OCI-LY3 (cell line): Measurements from ENCODE around the gene ZSCAN2.

Source experiments
- H2AFZ ChIP-seq: fragments of 200-600, 300-600 bp; shearing (Covaris generic); 2 replicates; pipeline ENCODE4 v1.6.0; 2014; ENCODE audit warnings: antibody characterized with exemption, low read depth, low read length
- H3K27ac ChIP-seq: fragments of 200-600, 300-600 bp; sonication (generic); 2 replicates; pipeline ENCODE4 v1.5.1; 2014; ENCODE audit warnings: mild to moderate bottlenecking, low read length, moderate library complexity, mixed read lengths
- H3K27me3 ChIP-seq: fragments of 200-600, 300-600 bp; sonication (generic); 2 replicates; pipeline ENCODE4 v1.6.1; 2014; ENCODE audit warnings: low read depth, low read length, mixed read lengths
- H3K36me3 ChIP-seq: fragments of 200-600, 300-600 bp; sonication (generic); replicated peaks from 2 replicates; pipeline ENCODE3; 2014; ENCODE audit warnings: low read depth, low read length, mixed read lengths
- H3K4me1 ChIP-seq: fragments of 300-600, 200-600 bp; sonication (generic); 2 replicates; pipeline ENCODE4 v1.6.1; 2014; ENCODE audit warnings: low read length, mixed read lengths
- H3K4me2 ChIP-seq: fragments of 200-600, 300-600 bp; sonication (generic); 2 replicates; pipeline ENCODE4 v1.6.1; 2014; ENCODE audit warnings: low read length, mixed read lengths
- H3K4me3 ChIP-seq: fragments of 300-600, 200-600 bp; sonication (generic); 2 replicates; pipeline ENCODE4 v1.5.1; 2014; ENCODE audit warnings: antibody characterized with exemption, mild to moderate bottlenecking, low read length, moderate library complexity
- H3K79me2 ChIP-seq: fragments of 300-600, 200-600 bp; shearing (Covaris generic); 2 replicates; pipeline ENCODE4 v1.6.1; 2014; ENCODE audit warnings: mild to moderate bottlenecking, low read length, mixed read lengths
- H3K9ac ChIP-seq: fragments of 300-600, 200-600 bp; shearing (Covaris generic); 2 replicates; pipeline ENCODE4 v1.6.0; 2014; ENCODE audit warnings: mild to moderate bottlenecking, low read length, moderate library complexity
- H3K9me3 ChIP-seq: fragments of 200-600, 300-600 bp; shearing (Covaris generic); 2 replicates; pipeline ENCODE4 v1.6.1; 2014; ENCODE audit warnings: low read length, mixed read lengths; ENCODE audit not compliant: insufficient read depth
- H4K20me1 ChIP-seq: fragments of 200-600, 300-600 bp; sonication (generic); 2 replicates; pipeline ENCODE4 v1.6.1; 2016; ENCODE audit warnings: low read length, mixed read lengths; ENCODE audit not compliant: insufficient read depth
- EZH2phosphoT487 ChIP-seq: fragments of 200-600 bp; shearing (Covaris generic); IDR thresholded peaks from 2 replicates; pipeline ENCODE4 v1.6.1; 2018; ENCODE audit warnings: antibody characterized with exemption, mixed run types, low read depth
- TF ChIP-seq, protein P1 (sequence below): fragments of 200-600, 300-600 bp; sonication (generic); IDR thresholded peaks from 2 replicates; pipeline ENCODE4 v1.5.1; 2014; ENCODE audit warnings: antibody characterized with exemption, low read length, low read depth

Gene ZSCAN2

DNA sequence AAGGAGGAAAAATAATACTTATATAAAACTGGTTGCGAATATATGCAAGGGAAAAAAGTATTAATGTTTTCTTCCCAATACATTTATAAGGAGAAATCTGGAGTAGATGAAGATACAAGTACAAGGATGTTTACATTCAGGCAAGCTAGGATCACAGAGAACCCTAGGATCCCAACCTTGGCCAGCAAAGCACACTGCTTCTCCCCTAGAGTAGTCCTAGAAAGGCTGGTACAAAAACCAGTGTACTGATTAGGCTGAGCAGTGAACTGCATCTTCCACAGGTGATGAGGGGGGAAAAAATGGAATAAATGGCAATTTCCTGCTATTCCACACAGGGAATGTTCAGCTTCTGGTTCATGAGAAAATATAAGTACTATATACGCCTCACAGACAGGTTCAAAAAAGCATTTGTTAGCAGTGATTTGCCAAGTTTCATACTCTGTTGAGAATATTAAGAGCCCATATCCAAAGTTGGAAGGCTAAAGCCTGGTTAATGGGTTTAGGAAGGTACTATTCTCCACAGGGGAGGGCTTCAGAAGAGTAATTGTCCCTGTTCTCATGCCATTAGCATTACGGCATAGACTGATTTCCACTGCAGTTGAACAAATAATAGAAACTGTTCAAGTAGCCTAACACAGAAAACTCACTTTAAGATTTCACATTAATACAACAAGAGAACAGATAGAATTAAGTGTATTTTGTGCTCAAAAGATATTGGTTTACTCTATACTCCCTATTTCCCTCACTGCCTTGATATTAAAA is 67.6 kb downstream of the ZSCAN2 start:
- Histone ChIP-seq H4K20me1 (peaks cover 5% of the 10 kb centered on the region; the same call in 1 of the 2 replicates), H3K27me3 (no peaks in the 10 kb centered on the region), H3K4me1 (no peaks in the 10 kb centered on the region), H3K4me3 (no peak overlapping the region), H3K4me2 (no peak overlapping the region), H3K79me2 (no peaks in the 10 kb centered on the region), H3K9me3 (no peaks in the 10 kb centered on the region), H2AFZ (no peak overlapping the region), H3K9ac (no peak overlapping the region), H3K36me3 (peaks cover 33% of the 10 kb centered on the region), H3K27ac (no peak overlapping the region)
- TF ChIP-seq, protein P1, sequence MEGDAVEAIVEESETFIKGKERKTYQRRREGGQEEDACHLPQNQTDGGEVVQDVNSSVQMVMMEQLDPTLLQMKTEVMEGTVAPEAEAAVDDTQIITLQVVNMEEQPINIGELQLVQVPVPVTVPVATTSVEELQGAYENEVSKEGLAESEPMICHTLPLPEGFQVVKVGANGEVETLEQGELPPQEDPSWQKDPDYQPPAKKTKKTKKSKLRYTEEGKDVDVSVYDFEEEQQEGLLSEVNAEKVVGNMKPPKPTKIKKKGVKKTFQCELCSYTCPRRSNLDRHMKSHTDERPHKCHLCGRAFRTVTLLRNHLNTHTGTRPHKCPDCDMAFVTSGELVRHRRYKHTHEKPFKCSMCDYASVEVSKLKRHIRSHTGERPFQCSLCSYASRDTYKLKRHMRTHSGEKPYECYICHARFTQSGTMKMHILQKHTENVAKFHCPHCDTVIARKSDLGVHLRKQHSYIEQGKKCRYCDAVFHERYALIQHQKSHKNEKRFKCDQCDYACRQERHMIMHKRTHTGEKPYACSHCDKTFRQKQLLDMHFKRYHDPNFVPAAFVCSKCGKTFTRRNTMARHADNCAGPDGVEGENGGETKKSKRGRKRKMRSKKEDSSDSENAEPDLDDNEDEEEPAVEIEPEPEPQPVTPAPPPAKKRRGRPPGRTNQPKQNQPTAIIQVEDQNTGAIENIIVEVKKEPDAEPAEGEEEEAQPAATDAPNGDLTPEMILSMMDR: no peak
- TF ChIP-seq EZH2phosphoT487: no peak

DNA sequence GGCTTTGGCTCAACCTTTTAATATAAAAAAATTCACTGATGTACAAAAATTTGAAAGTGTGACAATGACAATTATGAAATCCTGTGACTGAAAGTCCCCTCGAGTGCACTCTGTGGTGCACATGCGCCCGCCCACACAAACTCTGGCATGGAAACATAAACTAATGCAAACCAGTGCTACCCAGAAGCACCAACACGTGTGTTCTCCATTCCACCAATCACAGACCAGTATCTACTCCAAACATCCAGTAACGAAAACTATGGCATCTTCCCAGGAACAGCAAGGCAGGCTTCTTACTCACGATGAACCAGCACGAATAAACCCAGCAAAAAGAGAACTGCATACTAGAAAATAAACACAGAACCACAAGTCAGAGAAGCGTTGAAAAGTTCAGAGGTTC is 68.9 kb downstream of the ZSCAN2 start:
- H3K9ac ChIP-seq: no peak overlapping the region
- H3K27ac ChIP-seq: no peak overlapping the region
- H3K36me3 ChIP-seq: peaks cover 31% of the 10 kb centered on the region
- H3K4me1 ChIP-seq: no peaks in the 10 kb centered on the region
- H3K4me2 ChIP-seq: no peak overlapping the region
- no peaks in the 10 kb centered on the region for H3K27me3 ChIP-seq
- no peak overlapping the region for H2AFZ ChIP-seq
- H4K20me1 ChIP-seq: peaks cover 5% of the 10 kb centered on the region; the same call in 1 of the 2 replicates
- TF ChIP-seq, protein P1: no peak
- no peak for TF ChIP-seq EZH2phosphoT487
- H3K79me2 ChIP-seq: no peaks in the 10 kb centered on the region
- H3K9me3 ChIP-seq: no peaks in the 10 kb centered on the region
- H3K4me3 ChIP-seq: no peak overlapping the region

DNA sequence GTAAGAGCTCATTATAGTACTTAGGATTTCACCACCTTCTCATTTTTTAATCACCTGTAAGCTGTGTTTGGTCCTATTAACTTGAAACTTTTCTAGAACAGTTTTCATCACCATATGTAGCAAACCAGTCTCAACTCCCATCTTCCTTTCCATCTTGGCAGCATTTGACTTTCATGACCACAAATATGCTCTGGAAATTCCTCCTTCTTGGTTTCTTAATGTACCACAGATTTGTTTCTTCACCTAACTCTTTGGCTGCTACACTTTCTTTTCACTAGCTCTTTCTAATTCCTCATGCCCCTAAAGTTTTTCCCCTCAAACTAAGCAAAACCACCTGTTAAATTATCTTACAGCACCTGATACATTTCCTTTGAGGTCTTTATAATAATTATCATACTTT is 70.4 kb downstream of the ZSCAN2 start:
- Histone ChIP-seq H3K27me3 (no peaks in the 10 kb centered on the region), H3K79me2 (no peaks in the 10 kb centered on the region), H2AFZ (no peak overlapping the region), H3K9ac (no peak overlapping the region), H3K27ac (no peak overlapping the region), H4K20me1 (peaks cover under 1% of the 10 kb centered on the region; the same call in 1 of the 2 replicates), H3K9me3 (no peaks in the 10 kb centered on the region), H3K36me3 (peaks cover 29% of the 10 kb centered on the region), H3K4me1 (no peaks in the 10 kb centered on the region), H3K4me2 (no peak overlapping the region), H3K4me3 (no peak overlapping the region)
- no peak for TF ChIP-seq EZH2phosphoT487
- TF ChIP-seq, protein P1: no peak
